Adrenal gland (tissue), 5 donors: ENCODE measurements around the gene RGS7.

Source experiments
- CTCF ChIP-seq, 6 experiments: fragments of 450-650 bp in 4 of 6; fragments of 200-600 bp in 2 of 6; sonication (generic) in 1 of 6; IDR thresholded peaks; 1 replicate in 5 of 6; 2 replicates in 1 of 6; pipeline versions ENCODE4 v1.5.1 to v1.8.0; 2016 to 2021; ENCODE audit warnings: antibody characterized with exemption in 6 of 6, mild to moderate bottlenecking in 2 of 6, moderate library complexity in 1 of 6
- POLR2A ChIP-seq, 2 donors: fragments of 450-650 bp; IDR thresholded peaks; one replicate each; pipeline ENCODE4 v1.6.1; 2017; ENCODE audit warnings: antibody characterized with exemption in 2 of 2, mild to moderate bottlenecking in 2 of 2, moderate library complexity in 1 of 2
- donor health status: DM: no; HTN: no; CAD: no.

- TF ChIP-seq POLR2A (IDR thresholded peaks at IDR 0.05) (no peak), CTCF (IDR thresholded peaks at IDR 0.05) (no peak)
These were observed 216.3 kb downstream of the RGS7 start for GRCh38 chr1:241140670-241141069.
